ENCODE results near the gene TRAPPC3L. TPM values are rescaled to one million over a fixed set of nuclear protein-coding genes. Genes with fewer than 3 reads are reported as not detected.

Gene TRAPPC3L
- total RNA-seq, 1 donor from 2014 or later, result not detected

- no peaks in the 10 kb centered on the region for H3K36me3 Mint-ChIP-seq (ENCODE audit: low read depth)
- H3K4me3 Mint-ChIP-seq (ENCODE audit: unreplicated experiment), result no peak overlapping the region
- H3K4me1 Mint-ChIP-seq (ENCODE audit: low read depth), result peaks cover 5% of the 10 kb centered on the region
- TF ChIP-seq CTCF (IDR thresholded peaks at IDR 0.05), result peak; percentile 95
- H3K27me3 Mint-ChIP-seq (ENCODE audit: low read depth), result peaks cover 2% of the 10 kb centered on the region
- DNase-seq (ENCODE audit: low spot score), result no peak
- H3K27ac Mint-ChIP-seq (ENCODE audit: unreplicated experiment), result no peak overlapping the region
- H3K9me3 Mint-ChIP-seq (ENCODE audit: low read depth), result no peaks in the 10 kb centered on the region
These were observed 9.3 kb downstream of the TRAPPC3L start for GRCh38 chr6:116536216-116536621.

- peaks cover 10% of the 10 kb centered on the region for H3K4me1 Mint-ChIP-seq (ENCODE audit: low read depth)
- DNase-seq (ENCODE audit: low spot score), result no peak
- no peaks in the 10 kb centered on the region for H3K27me3 Mint-ChIP-seq (ENCODE audit: low read depth)
- no peaks in the 10 kb centered on the region for H3K36me3 Mint-ChIP-seq (ENCODE audit: low read depth)
- no peak overlapping the region for H3K4me3 Mint-ChIP-seq (ENCODE audit: unreplicated experiment)
- TF ChIP-seq CTCF (IDR thresholded peaks at IDR 0.05), result no peak
- H3K9me3 Mint-ChIP-seq (ENCODE audit: low read depth), result no peaks in the 10 kb centered on the region
- no peak overlapping the region for H3K27ac Mint-ChIP-seq (ENCODE audit: unreplicated experiment)
These were observed 10.4 kb downstream of the TRAPPC3L start for GRCh38 chr6:116535109-116535508.

GRCh38 chr6:116533233-116533957 is 12.1 kb downstream of the TRAPPC3L start:
- peaks cover 26% of the 10 kb centered on the region for H3K4me1 Mint-ChIP-seq (ENCODE audit: low read depth)
- H3K27ac Mint-ChIP-seq (ENCODE audit: unreplicated experiment), result no peak overlapping the region
- no peak for DNase-seq (ENCODE audit: low spot score)

GRCh38 chr6:116531675-116532570 is 13.6 kb downstream of the TRAPPC3L start:
- no peaks in the 10 kb centered on the region for H3K27me3 Mint-ChIP-seq (ENCODE audit: low read depth)
- H3K4me1 Mint-ChIP-seq (ENCODE audit: low read depth), result peaks cover 26% of the 10 kb centered on the region
- H3K9me3 Mint-ChIP-seq (ENCODE audit: low read depth), result no peaks in the 10 kb centered on the region
- TF ChIP-seq CTCF (IDR thresholded peaks at IDR 0.05), result peak; percentile 88
- DNase-seq (ENCODE audit: low spot score), result no peak
- no peak overlapping the region for H3K4me3 Mint-ChIP-seq (ENCODE audit: unreplicated experiment)
- H3K27ac Mint-ChIP-seq (ENCODE audit: unreplicated experiment), result no peak overlapping the region
- H3K36me3 Mint-ChIP-seq (ENCODE audit: low read depth), result no peaks in the 10 kb centered on the region

More at GRCh38 chr6:116533233-116533957, 12.1 kb downstream of the TRAPPC3L start:
- H3K9me3 Mint-ChIP-seq (ENCODE audit: low read depth), result no peaks in the 10 kb centered on the region
- H3K27me3 Mint-ChIP-seq (ENCODE audit: low read depth), result no peaks in the 10 kb centered on the region
- H3K36me3 Mint-ChIP-seq (ENCODE audit: low read depth), result no peaks in the 10 kb centered on the region
- no peak overlapping the region for H3K4me3 Mint-ChIP-seq (ENCODE audit: unreplicated experiment)
- TF ChIP-seq CTCF (IDR thresholded peaks at IDR 0.05), result no peak

- Mint-ChIP-seq H3K9me3 (ENCODE audit: low read depth) (no peaks in the 10 kb centered on the region), H3K27me3 (ENCODE audit: low read depth) (no peaks in the 10 kb centered on the region), H3K4me3 (ENCODE audit: unreplicated experiment) (no peak overlapping the region), H3K36me3 (ENCODE audit: low read depth) (no peaks in the 10 kb centered on the region), H3K4me1 (ENCODE audit: low read depth) (peaks cover 23% of the 10 kb centered on the region), H3K27ac (ENCODE audit: unreplicated experiment) (no peak overlapping the region)
- TF ChIP-seq CTCF (IDR thresholded peaks at IDR 0.05), result no peak
- DNase-seq (ENCODE audit: low spot score), result no peak
These were observed 15.0 kb downstream of the TRAPPC3L start for GRCh38 chr6:116530436-116530835.

Data from chondrocyte (in vitro differentiated cells).